NCI-H146 treated with DMSO at 0.1 percent for 48 hours (cell line): ENCODE results near the gene TFB2M.

Source experiments
- DNase-seq: peaks from one replicate; lab custom pipeline; 2025; ENCODE audit not compliant: unreplicated experiment; lab: John Stamatoyannopoulos, UW

TFB2M gene

DNA sequence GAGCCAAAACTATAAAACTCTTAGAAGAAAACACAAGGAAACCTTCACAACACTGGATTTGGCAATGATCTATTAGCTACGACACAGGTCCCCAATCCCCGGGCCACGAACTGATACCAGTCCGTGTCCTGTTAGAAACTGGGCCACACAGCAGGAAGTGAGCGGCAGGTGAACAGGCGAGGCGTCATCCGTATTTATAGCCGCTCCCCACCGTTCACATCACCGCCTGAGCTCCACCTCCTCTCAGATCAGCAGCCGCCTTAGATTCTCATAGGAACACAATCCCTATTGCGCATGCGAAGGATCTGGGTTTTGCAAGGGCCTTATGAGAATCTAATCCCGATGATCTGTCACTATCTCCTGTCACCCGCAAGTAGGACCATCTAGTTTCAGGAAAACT is 11.9 kb downstream of the TFB2M start:
- no peak for DNase-seq

GRCh38 chr1:246552110-246552509 is 14.0 kb downstream of the TFB2M start:
- DNase-seq, result no peak

GRCh38 chr1:246550402-246550801 is 15.7 kb downstream of the TFB2M start:
- DNase-seq, result no peak

DNA sequence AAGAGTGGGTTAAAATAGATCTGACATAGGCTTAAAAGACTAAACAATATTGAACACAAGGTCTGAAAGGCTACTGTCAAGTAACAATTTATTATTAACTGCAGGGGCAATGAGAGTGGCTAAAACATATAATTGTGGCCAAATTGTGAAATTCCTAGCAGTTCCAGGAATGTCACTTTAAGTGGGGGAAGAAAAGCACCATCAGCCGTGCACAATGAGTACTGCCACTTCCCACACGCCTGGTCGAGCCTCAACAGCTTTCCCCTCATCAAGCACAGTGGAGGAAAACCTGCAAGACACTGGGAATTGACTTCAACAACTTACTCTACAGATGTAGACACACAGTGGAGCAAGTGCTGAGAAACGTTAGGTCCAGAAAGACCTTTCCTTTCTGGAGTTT is 16.4 kb downstream of the TFB2M start:
- no peak for DNase-seq

DNA sequence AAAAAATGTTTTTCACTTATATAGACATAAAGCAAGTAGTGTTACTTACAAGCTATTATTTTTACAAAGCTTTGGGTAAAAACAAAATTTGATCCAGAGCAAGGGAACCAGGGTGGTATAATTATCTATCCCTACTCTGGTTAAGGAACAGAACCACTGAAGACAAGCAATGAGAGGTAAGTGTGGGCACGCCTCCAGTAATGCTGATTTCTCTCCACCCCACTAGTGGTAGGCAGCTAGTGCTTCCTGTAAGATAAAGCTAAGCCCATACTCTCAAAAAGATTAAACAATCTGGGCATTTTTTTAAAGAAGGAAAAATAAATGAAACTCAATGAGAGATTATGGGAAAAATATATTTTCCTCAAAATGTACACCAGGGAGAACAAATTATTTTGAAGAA is 22.1 kb downstream of the TFB2M start:
- DNase-seq, result no peak

DNA sequence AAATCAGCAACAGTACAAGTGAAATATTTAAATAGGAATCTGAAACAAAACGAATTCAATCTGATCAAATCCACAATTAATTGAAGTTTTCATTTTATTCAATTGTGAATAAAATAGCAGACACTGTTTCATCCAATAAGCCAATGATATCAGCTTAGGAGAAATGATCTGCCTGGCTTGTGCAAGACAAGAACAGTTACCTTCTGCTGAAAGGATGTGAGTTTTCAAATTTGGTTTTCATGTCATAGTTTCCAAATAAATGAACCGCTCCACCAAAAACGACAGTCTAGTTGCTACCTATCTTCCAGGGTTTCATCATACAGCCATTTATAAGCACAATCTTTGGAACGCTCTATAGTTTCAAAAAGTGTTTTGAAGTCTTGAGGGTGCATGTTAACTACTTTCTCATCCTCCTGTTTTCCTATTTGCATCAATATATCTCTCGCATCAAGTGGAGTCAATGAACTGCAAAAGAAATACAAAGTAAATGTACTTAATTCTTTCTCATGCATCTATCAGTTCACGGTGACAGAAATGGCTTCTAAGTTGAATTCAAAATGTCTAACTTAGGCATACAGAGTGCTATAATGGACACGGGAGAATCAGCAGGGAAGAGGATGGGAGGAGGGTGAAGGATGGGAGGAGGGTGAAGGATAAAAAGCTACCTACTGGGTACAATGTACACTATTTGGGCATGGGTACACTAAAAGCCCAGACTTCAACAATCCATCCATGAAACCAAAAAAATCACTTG is 25.1 kb downstream of the TFB2M start:
- DNase-seq, result no peak

GRCh38 chr1:246537887-246538286 is 28.2 kb downstream of the TFB2M start:
- DNase-seq, result peak; percentile 78

DNA sequence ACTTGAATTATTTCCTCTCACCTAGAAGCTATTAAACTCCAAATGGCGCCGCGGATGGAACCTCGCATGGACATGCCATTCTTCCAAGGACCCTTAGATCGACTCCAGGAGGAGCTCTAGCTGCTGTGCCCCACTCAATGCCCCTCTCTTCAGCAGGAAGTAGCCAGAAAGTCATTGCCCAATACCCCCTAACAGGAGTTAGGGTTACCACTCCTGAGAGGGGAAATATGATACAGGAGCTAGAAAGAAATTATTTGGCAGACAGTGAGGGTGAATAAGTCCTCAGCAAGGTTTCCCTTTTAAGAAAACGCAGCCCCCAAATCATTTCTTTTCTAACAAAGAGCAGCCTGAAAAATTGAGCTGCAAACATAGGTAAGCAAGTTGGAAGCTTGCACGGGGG is 28.6 kb downstream of the TFB2M start:
- no peak for DNase-seq

- no peak for DNase-seq
These were observed 31.9 kb downstream of the TFB2M start for GRCh38 chr1:246534114-246534513.

DNA sequence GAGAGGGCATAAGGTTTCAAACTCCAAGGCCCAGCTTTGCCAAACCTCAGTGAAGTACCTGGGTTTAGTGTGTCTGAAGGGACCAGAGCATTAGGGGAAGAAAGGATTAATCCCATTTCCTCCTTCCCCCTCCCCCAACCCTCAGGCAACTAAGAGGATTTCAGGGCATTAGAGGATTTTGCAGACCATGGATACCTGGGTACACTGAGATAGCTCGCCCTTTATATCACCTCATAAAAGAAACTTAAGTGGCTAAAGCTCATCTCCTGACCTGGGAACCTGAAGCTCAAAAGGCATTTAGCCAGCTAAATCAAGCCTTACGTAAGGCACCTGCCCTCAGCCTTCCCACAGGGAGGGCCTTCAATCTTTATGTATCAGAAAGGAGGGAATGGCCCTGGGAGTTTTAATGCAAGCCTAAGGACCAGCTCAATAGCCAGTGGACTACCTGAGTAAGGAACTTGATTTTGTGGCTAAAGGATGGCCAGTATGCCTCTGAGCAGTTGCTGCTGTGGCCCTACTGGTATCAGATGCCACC is 32.6 kb downstream of the TFB2M start:
- DNase-seq, result no peak

- no peak for DNase-seq
These were observed 33.5 kb downstream of the TFB2M start for GRCh38 chr1:246532519-246532918.

DNA sequence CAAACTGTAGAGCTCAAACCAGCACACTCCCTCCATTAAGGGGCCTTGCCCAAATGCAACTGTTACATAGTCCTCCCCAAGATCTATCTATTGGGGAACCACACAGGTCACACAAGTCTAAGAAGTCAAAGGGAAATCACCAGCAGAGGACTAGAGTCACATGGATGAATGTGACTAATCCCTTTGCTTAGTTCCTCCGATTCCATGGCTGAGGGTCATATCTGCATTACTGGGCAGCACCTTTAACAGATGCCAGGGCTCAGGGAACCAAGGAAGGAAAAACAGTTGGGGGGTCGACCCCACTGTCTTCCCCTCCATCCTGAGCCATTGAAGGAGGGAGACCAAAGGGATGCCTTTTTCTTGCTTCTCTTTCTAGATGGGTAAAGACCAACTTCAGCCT is 35.6 kb downstream of the TFB2M start:
- no peak for DNase-seq

GRCh38 chr1:246528933-246529731 is 36.9 kb downstream of the TFB2M start:
- no peak for DNase-seq

- no peak for DNase-seq
These were observed 38.5 kb downstream of the TFB2M start for GRCh38 chr1:246527402-246528088.

DNA sequence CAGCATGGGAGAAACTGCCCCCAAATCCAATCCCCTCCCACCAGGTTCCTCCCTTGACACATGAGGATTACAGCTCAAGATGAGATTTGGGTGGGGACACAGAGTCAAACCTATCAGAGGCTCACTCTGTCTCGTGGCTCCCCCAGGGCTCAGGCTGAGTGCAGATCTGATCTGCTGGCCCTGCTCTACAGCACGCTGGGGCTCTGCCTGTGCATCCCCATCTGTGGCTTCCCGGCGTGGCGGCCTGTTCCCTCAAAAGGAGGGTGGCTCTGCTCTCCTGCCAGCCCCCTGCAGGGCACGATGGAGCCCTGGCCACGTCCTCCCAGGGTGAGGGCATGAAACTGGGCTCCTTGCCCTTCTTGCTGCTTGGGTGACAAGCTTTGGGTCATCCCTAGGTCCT is 39.1 kb downstream of the TFB2M start:
- DNase-seq, result no peak

DNA sequence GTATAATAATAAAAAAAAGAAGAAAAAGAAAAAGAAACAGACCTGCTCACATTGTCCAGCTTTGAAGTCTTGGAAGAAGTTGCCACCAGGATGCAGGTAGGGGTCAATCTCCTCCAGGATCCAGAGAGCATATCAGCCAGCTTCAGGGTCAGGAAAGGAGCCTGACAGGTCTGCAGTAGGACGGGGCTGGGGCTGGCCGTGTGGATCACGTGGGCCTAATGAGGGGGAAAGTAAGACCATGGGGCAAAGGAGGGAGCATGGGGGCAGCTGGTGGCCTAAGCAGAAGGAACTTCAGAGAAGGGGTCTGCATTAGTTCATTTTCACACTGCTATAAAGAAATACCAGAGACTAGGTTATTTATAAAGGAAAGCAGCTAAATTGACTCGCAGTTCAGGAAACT is 39.7 kb downstream of the TFB2M start:
- no peak for DNase-seq

DNA sequence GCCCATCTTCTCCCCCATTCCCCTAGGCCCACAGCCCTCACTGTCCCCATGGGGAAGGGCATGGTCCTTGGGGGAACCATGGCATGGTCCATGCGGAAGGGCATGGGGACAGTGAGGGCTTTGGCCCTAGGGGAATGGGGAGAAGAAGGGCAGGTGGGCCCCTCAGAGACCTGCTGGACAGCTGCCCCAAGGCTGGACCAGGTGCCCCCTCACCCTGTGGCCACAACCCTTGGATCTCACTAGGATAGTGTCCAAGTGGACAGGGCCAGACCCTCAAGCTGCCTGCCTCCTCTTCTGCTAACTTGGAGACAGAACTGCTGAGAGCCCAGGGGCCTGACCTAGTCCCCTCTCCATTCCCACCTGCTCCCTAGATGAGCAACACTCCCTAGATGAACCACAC is 46.5 kb downstream of the TFB2M start:
- no peak for DNase-seq

DNA sequence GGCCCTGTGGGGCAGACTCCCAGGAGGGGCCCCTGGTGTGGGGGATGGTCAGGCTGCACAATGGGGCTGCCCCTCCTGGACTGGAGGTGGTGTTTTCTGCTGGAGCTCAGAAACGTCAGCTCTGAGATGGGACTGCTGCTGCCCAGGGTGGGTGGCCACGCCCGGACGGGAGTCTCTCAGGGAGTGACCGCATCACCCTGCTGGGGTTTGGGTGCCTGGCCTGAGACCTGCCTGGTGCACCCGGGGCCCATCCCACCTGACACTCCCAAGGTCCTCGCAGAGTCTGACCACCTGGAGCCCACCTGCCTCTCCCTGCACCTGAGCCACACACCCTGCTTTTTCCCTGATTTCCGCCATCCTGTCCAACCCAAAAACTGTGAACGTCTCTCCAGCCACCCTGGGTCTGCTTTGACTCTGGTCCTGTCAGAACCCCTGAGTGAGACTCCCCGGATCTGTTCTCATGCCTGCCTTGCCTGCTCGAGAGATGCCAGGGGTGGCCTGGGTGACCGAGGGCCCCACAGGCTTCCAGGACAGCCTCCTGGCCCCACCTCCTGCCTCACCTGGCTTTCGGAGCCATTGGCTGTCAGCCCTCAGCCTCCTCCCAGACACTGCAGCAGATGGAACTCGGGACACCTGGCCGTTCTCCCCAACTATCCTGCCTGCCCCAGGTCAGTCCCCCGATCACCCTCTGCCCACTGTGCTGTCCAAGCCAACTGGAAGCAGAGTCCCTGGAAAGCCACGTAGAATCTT is 47.4 kb downstream of the TFB2M start:
- no peak for DNase-seq

- DNase-seq, result no peak
These were observed 48.7 kb downstream of the TFB2M start for GRCh38 chr1:246517391-246517790.

GRCh38 chr1:246516126-246516525 is 49.9 kb downstream of the TFB2M start:
- DNase-seq, result no peak

DNA sequence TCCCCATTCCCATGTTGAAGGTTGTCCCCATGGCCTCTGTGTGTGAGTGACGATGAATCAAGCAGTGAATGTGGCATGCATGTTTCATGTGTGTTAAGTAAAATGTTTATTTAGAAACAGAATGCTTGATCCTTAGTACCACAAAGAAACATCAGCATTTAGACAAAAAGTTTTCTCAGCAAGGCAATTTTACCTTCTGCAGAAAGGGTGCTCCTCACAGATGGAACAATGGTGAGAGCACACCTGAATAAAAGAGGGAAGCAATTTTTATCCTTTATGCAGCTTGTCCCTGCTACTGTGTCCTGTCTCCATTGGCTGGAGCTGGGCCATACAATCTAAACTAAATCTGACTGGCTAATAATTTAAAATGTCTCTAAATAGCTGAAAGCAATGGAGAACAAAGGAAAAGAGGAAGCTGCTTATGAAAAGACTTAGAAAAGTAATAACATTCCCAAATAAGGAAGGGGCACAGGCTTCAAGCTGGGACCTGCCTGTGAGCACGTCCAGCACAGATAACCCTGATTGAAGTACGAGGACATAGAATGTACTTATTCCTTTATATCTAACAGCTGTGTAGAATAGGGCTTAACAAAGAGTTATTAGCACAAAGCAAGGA is 50.6 kb downstream of the TFB2M start:
- DNase-seq, result no peak
